H1 (cell line): ENCODE measurements around the gene DLG5. TPM values are rescaled to one million over a fixed set of nuclear protein-coding genes. Genes with fewer than 3 reads are reported as not detected.

ENCODE experiments used
- CEBPB ChIP-seq: IDR thresholded peaks from 2 replicates; pipeline ENCODE4 v1.6.1; 2012; ENCODE audit warnings: low read depth, low read length
- CHD2 ChIP-seq: IDR thresholded peaks from 2 replicates; pipeline ENCODE4 v1.6.1; 2012; ENCODE audit warnings: low read length, improper control_type of control experiment
- RXRA ChIP-seq: IDR thresholded peaks from 2 replicates; pipeline ENCODE4 v1.6.1; 2011; ENCODE audit warnings: low read depth, mild to moderate bottlenecking, low read length, moderate library complexity; ENCODE audit not compliant: insufficient read depth
- SIN3A ChIP-seq, 2 experiments: IDR thresholded peaks in 1 of 2; conservative IDR thresholded peaks in 1 of 2; 2 replicates each; pipeline ENCODE4 v1.6.1; 2011 to 2012; ENCODE audit warnings: low read length in 2 of 2, improper control_type of control experiment in 1 of 2, low read depth in 1 of 2, mild to moderate bottlenecking in 1 of 2
- polyA plus RNA-seq, 7 experiments: library from polyadenylated mRNA; depleted of rRNA in 3 of 7; stranded (reverse) in 5 of 7; unstranded in 2 of 7; fragments of >200 nt in 5 of 7; fragments of 200-250 nt in 2 of 7; gene quantifications; 1 replicate in 5 of 7; 2 replicates in 1 of 7; 4 replicates in 1 of 7; pipeline versions ENCODE4 v1.2.1 to v1.2.3, GENCODE V29; 2011 to 2013; ENCODE audit warnings: missing spikeins in 2 of 7, mixed read lengths in 2 of 7
- total RNA-seq: library from RNA; stranded (reverse); fragmentation: NEBNext Ultra II Directional; extraction: Animal tissue kit (Norgen Biotek cat#: 25700); gene quantifications from 2 replicates; pipeline ENCODE4 v1.2.1, GENCODE V29; 2021

DLG5 gene
- total and polyA plus RNA-seq, 2 of the 8 experiments (the other 6 are each of a cell fraction or from before 2014, with no cell fraction given) = 15.6 to 71.4 TPM

- TF ChIP-seq SIN3A (conservative IDR thresholded peaks at IDR 0.05 in 1 of 2, IDR thresholded peaks at IDR 0.05 in 1 of 2; ENCODE audit: low read depth in 1 of 2, low read length in 2 of 2) (no peak), RXRA (no peak), CEBPB (no peak), CHD2 (no peak)
Observed at GRCh38 chr10:77840636-77841035, 85.9 kb downstream of the DLG5 start (continued).
